SK-N-SH (cell line): ENCODE measurements around the gene LSR. TPM values are rescaled to one million over a fixed set of nuclear protein-coding genes. Genes with fewer than 3 reads are reported as not detected.

Experiments
- CTCF ChIA-PET: fragments of 300-600, 350-600 bp; formaldehyde crosslinking; extraction: SDS; loops from one replicate; lab custom pipeline; 2021; lab: Yijun Ruan, JAX
- POLR2A ChIA-PET: fragments of 350-600 bp; sonication (Branson Sonifier 250); formaldehyde crosslinking; extraction: SDS; loops from one replicate; lab custom pipeline; 2020; ENCODE audit warnings: antibody characterized with exemption, inconsistent platforms; lab: Yijun Ruan, JAX
- DNase-seq: peaks from one replicate; pipeline ENCODE4 v3.0.0; 2012
- H2AFZ ChIP-seq: fragments of 200-600 bp; sonication (generic); 2 replicates; pipeline ENCODE4 v1.8.1; 2016; ENCODE audit warnings: antibody characterized with exemption, mild to moderate bottlenecking, low read depth
- H3F3A ChIP-seq: fragments of 200-600 bp; sonication (generic); replicated peaks from 2 replicates; pipeline ENCODE3; 2016; ENCODE audit warnings: antibody characterized with exemption, mild to moderate bottlenecking; ENCODE audit not compliant: insufficient read depth
- H3K27ac ChIP-seq, 2 experiments: fragments of 200-500 bp in 1 of 2; fragments of 200-600 bp in 1 of 2; sonication (Bioruptor generic) in 1 of 2; sonication (generic), shearing (Covaris generic) in 1 of 2; 2 replicates each; pipeline versions ENCODE4 v1.5.1 to v1.6.1; 2014 to 2016; ENCODE audit warnings: low read depth in 2 of 2, inconsistent platforms in 1 of 2, low read length in 1 of 2, mild to moderate bottlenecking in 1 of 2, mixed read lengths in 1 of 2
- H3K27me3 ChIP-seq: fragments of 200-600 bp; sonication (generic), shearing (Covaris generic); 2 replicates; pipeline ENCODE4 v1.6.1; 2016; ENCODE audit warnings: mixed run types; ENCODE audit not compliant: insufficient read depth
- H3K36me3 ChIP-seq, 2 experiments: fragments of 200-500 bp in 1 of 2; fragments of 200-600 bp in 1 of 2; sonication (Bioruptor generic) in 1 of 2; sonication (generic) in 1 of 2; replicated peaks in 1 of 2; 2 replicates each; pipeline versions ENCODE3 to v1.5.1; 2014 to 2016; ENCODE audit warnings: low read length in 1 of 2, mild to moderate bottlenecking in 1 of 2; ENCODE audit not compliant: insufficient read depth in 2 of 2, control insufficient read depth in 1 of 2
- H3K4me1 ChIP-seq, 2 experiments: fragments of 200-500 bp in 1 of 2; fragments of 200-600 bp in 1 of 2; sonication (Bioruptor generic) in 1 of 2; sonication (generic), shearing (Covaris generic) in 1 of 2; 2 replicates each; pipeline versions ENCODE4 v1.5.1 to v1.6.1; 2014 to 2016; ENCODE audit warnings: low read depth in 1 of 2, low read length in 1 of 2, mixed run types in 1 of 2; ENCODE audit not compliant: insufficient read depth in 2 of 2, control insufficient read depth in 1 of 2
- H3K4me2 ChIP-seq: fragments of 200-600 bp; sonication (generic), shearing (Covaris generic); 2 replicates; pipeline ENCODE4 v1.6.1; 2017; ENCODE audit warnings: mixed run types
- H3K4me3 ChIP-seq, 2 experiments: fragments of 200-500 bp in 1 of 2; fragments of 200-600 bp in 1 of 2; sonication (Bioruptor generic) in 1 of 2; sonication (generic), shearing (Covaris generic) in 1 of 2; 2 replicates each; pipeline versions ENCODE4 v1.5.1 to v1.8.1; 2014 to 2016; ENCODE audit warnings: low read depth in 2 of 2, inconsistent platforms in 1 of 2, low read length in 1 of 2, mild to moderate bottlenecking in 1 of 2, mixed read lengths in 1 of 2, moderate library complexity in 1 of 2
- H3K79me2 ChIP-seq: fragments of 200-600 bp; sonication (generic); 2 replicates; pipeline ENCODE4 v1.8.1; 2017; ENCODE audit warnings: mild to moderate bottlenecking; ENCODE audit not compliant: insufficient read depth
- H3K9ac ChIP-seq: fragments of 200-600 bp; sonication (generic); 2 replicates; pipeline ENCODE4 v1.6.1; 2017; ENCODE audit warnings: mixed run types
- H3K9me2 ChIP-seq: fragments of 200-600 bp; sonication (generic); 2 replicates; pipeline ENCODE4 v1.6.1; 2017; ENCODE audit warnings: mixed run types
- H3K9me3 ChIP-seq: fragments of 200-600 bp; sonication (generic); 2 replicates; pipeline ENCODE4 v1.6.1; 2017; ENCODE audit warnings: mixed run types, mild to moderate bottlenecking, moderate library complexity
- H4K20me1 ChIP-seq: fragments of 200-600 bp; sonication (generic); 2 replicates; pipeline ENCODE4 v1.6.1; 2017; ENCODE audit warnings: mild to moderate bottlenecking, mixed run types; ENCODE audit not compliant: insufficient read depth
- CHD2 ChIP-seq: fragments of 150-350 bp; IDR thresholded peaks from 2 replicates; pipeline ENCODE4 v1.6.1; 2018; ENCODE audit warnings: low read length; ENCODE audit not compliant: partially characterized antibody
- GABPA ChIP-seq: IDR thresholded peaks from 2 replicates; pipeline ENCODE4 v1.4.0; 2012; ENCODE audit warnings: low read depth, mild to moderate bottlenecking
- JUND ChIP-seq: IDR thresholded peaks from 2 replicates; pipeline ENCODE4 v1.4.0; 2012
- MEF2A ChIP-seq: IDR thresholded peaks from 2 replicates; pipeline ENCODE4 v1.4.0; 2012; ENCODE audit warnings: low read depth, borderline replicate concordance
- NRF1 ChIP-seq: IDR thresholded peaks from 2 replicates; pipeline ENCODE4 v1.6.1; 2012; ENCODE audit warnings: low read depth, mild to moderate bottlenecking, low read length
- RAD21 ChIP-seq: IDR thresholded peaks from 2 replicates; pipeline ENCODE4 v1.6.1; 2012; ENCODE audit warnings: mild to moderate bottlenecking, low read length
- RCOR1 ChIP-seq: fragments of 150-350 bp; IDR thresholded peaks from 2 replicates; pipeline ENCODE4 v1.6.1; 2017; ENCODE audit warnings: antibody characterized with exemption, low read length
- RXRA ChIP-seq: IDR thresholded peaks from 2 replicates; pipeline ENCODE4 v1.4.0; 2012; ENCODE audit warnings: low read depth, mild to moderate bottlenecking, borderline replicate concordance
- SIN3A ChIP-seq: IDR thresholded peaks from 2 replicates; pipeline ENCODE4 v1.6.1; 2012; ENCODE audit warnings: low read depth, mild to moderate bottlenecking, low read length, moderate library complexity, borderline replicate concordance
- SMC3 ChIP-seq: IDR thresholded peaks from 2 replicates; pipeline ENCODE4 v1.6.1; 2012; ENCODE audit warnings: low read depth, low read length, improper control_type of control experiment
- TAF1 ChIP-seq: IDR thresholded peaks from 2 replicates; pipeline ENCODE4 v1.6.1; 2012; ENCODE audit warnings: low read depth, mild to moderate bottlenecking, low read length, moderate library complexity, borderline replicate concordance
- TCF12 ChIP-seq: IDR thresholded peaks from 2 replicates; pipeline ENCODE4 v1.4.0; 2012
- TEAD4 ChIP-seq: IDR thresholded peaks from 2 replicates; pipeline ENCODE4 v1.4.0; 2012; ENCODE audit warnings: mild to moderate bottlenecking, borderline replicate concordance; ENCODE audit not compliant: insufficient read depth
- WGBS: methylation state at CpG from one replicate; pipeline ENCODE4 v1.1.6; 2017; ENCODE audit warnings: low lambda C conversion rate; 5-methylcytosine and 5-hydroxymethylcytosine counted together
- polyA plus RNA-seq, 3 experiments: library from polyadenylated mRNA; depleted of rRNA; stranded (reverse); fragments of >200 nt; gene quantifications; 2 replicates each; pipeline ENCODE4 v1.2.3, GENCODE V29; 2012
- TF ChIP-seq, protein P1 (sequence below): IDR thresholded peaks from 2 replicates; pipeline ENCODE4 v1.4.0; 2012; ENCODE audit warnings: low read depth
- TF ChIP-seq, protein P2 (sequence below): IDR thresholded peaks from 2 replicates; pipeline ENCODE4 v1.6.1; 2012; ENCODE audit warnings: mild to moderate bottlenecking, low read depth, low read length, moderate library complexity
- TF ChIP-seq, protein P3 (sequence below): fragments of 150-350 bp; IDR thresholded peaks from 2 replicates; pipeline ENCODE4 v1.6.1; 2016; ENCODE audit warnings: mild to moderate bottlenecking, low read depth, low read length
- TF ChIP-seq, protein P4 (sequence below): IDR thresholded peaks from 2 replicates; pipeline ENCODE4; 2012
- TF ChIP-seq, protein P5 (sequence below): fragments of 150-350 bp; IDR thresholded peaks from 2 replicates; pipeline ENCODE4 v1.6.1; 2017; ENCODE audit warnings: antibody characterized with exemption, low read length, low read depth, borderline replicate concordance
- TF ChIP-seq, protein P6 (sequence below): IDR thresholded peaks from 2 replicates; pipeline ENCODE4 v1.4.0; 2012; ENCODE audit warnings: low read depth, borderline replicate concordance

The LSR gene
- polyA plus RNA-seq, 1 of the 3 experiments (the other 2 are of a cell fraction) = 0.62 TPM

DNA sequence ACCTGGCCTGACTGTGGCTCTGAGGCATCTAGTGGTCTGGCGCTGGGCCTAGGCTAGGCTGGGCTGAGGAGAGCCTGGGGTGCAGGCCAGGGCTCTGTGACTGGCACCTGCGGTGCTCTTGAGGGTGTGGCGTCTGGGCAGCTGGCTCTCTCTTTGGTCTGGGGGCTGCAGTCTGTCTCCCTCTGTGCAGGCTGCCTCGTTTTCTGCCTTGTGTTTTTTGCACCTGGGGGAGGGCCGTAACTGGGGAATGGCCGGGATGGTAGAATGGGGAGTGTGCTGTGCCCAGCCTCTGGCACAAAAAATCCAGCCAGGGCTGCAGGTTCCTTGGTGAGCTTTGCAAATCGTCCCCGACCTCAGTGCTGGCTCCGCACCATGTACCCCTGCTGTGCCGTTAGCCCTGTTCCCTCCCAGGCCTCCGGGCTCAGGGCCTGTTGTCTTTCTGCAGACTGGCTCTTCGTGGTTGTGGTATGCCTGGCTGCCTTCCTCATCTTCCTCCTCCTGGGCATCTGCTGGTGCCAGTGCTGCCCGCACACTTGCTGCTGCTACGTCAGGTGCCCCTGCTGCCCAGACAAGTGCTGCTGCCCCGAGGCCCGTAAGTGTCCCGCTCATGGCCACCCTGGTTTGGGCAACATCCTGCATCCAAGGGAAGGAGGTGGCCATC, 13.4 kb downstream of the LSR start:
- H3K79me2 ChIP-seq = peaks cover 11% of the 10 kb centered on the region
- CTCF ChIA-PET = interaction anchor here (0.7 kb wide), 1 partner anchor 195 kb away, joined by 3 read pairs; no protein-coding TSS in a partner anchor

More for the DNA sequence above, 13.4 kb downstream of the LSR start:
- Histone ChIP-seq H2AFZ (no peak overlapping the region), H3K9ac (no peak overlapping the region), H3K4me1 (peaks cover 0 to 18% of the 10 kb centered on the region in 2 experiments; a peak in 1 of 4 replicates), H4K20me1 (no peaks in the 10 kb centered on the region), H3K9me2 (no peaks in the 10 kb centered on the region), H3K4me3 (no peak overlapping the region), H3K9me3 (no peaks in the 10 kb centered on the region), H3K36me3 (peaks cover 0 to 6% of the 10 kb centered on the region in 2 experiments), H3K27me3 (peaks cover 23% of the 10 kb centered on the region; the same call in 1 of the 2 replicates), H3K27ac (no peak overlapping the region), H3K4me2 (no peak overlapping the region)
- 34% methylated on average over 13 of the region's 17 CpGs for WGBS
- DNase-seq = no peak
- POLR2A ChIA-PET = no interaction called here
- TF ChIP-seq NRF1 (no peak), RCOR1 (no peak), SIN3A (no peak), GABPA (no peak), MEF2A (no peak), RAD21 (no peak), TAF1 (no peak), TEAD4 (no peak), TCF12 (no peak), SMC3 (no peak), CHD2 (no peak), JUND (no peak), RXRA (no peak)
- TF ChIP-seq, protein P1, sequence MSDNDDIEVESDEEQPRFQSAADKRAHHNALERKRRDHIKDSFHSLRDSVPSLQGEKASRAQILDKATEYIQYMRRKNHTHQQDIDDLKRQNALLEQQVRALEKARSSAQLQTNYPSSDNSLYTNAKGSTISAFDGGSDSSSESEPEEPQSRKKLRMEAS = no peak
- TF ChIP-seq, protein P2, sequence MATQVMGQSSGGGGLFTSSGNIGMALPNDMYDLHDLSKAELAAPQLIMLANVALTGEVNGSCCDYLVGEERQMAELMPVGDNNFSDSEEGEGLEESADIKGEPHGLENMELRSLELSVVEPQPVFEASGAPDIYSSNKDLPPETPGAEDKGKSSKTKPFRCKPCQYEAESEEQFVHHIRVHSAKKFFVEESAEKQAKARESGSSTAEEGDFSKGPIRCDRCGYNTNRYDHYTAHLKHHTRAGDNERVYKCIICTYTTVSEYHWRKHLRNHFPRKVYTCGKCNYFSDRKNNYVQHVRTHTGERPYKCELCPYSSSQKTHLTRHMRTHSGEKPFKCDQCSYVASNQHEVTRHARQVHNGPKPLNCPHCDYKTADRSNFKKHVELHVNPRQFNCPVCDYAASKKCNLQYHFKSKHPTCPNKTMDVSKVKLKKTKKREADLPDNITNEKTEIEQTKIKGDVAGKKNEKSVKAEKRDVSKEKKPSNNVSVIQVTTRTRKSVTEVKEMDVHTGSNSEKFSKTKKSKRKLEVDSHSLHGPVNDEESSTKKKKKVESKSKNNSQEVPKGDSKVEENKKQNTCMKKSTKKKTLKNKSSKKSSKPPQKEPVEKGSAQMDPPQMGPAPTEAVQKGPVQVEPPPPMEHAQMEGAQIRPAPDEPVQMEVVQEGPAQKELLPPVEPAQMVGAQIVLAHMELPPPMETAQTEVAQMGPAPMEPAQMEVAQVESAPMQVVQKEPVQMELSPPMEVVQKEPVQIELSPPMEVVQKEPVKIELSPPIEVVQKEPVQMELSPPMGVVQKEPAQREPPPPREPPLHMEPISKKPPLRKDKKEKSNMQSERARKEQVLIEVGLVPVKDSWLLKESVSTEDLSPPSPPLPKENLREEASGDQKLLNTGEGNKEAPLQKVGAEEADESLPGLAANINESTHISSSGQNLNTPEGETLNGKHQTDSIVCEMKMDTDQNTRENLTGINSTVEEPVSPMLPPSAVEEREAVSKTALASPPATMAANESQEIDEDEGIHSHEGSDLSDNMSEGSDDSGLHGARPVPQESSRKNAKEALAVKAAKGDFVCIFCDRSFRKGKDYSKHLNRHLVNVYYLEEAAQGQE = no peak
- TF ChIP-seq, protein P3, sequence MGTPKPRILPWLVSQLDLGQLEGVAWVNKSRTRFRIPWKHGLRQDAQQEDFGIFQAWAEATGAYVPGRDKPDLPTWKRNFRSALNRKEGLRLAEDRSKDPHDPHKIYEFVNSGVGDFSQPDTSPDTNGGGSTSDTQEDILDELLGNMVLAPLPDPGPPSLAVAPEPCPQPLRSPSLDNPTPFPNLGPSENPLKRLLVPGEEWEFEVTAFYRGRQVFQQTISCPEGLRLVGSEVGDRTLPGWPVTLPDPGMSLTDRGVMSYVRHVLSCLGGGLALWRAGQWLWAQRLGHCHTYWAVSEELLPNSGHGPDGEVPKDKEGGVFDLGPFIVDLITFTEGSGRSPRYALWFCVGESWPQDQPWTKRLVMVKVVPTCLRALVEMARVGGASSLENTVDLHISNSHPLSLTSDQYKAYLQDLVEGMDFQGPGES = no peak
- TF ChIP-seq, protein P4, sequence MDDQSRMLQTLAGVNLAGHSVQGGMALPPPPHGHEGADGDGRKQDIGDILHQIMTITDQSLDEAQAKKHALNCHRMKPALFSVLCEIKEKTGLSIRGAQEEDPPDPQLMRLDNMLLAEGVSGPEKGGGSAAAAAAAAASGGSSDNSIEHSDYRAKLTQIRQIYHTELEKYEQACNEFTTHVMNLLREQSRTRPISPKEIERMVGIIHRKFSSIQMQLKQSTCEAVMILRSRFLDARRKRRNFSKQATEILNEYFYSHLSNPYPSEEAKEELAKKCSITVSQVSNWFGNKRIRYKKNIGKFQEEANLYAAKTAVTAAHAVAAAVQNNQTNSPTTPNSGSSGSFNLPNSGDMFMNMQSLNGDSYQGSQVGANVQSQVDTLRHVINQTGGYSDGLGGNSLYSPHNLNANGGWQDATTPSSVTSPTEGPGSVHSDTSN = no peak
- TF ChIP-seq, protein P5, sequence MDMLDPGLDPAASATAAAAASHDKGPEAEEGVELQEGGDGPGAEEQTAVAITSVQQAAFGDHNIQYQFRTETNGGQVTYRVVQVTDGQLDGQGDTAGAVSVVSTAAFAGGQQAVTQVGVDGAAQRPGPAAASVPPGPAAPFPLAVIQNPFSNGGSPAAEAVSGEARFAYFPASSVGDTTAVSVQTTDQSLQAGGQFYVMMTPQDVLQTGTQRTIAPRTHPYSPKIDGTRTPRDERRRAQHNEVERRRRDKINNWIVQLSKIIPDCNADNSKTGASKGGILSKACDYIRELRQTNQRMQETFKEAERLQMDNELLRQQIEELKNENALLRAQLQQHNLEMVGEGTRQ = no peak
- TF ChIP-seq, protein P6, sequence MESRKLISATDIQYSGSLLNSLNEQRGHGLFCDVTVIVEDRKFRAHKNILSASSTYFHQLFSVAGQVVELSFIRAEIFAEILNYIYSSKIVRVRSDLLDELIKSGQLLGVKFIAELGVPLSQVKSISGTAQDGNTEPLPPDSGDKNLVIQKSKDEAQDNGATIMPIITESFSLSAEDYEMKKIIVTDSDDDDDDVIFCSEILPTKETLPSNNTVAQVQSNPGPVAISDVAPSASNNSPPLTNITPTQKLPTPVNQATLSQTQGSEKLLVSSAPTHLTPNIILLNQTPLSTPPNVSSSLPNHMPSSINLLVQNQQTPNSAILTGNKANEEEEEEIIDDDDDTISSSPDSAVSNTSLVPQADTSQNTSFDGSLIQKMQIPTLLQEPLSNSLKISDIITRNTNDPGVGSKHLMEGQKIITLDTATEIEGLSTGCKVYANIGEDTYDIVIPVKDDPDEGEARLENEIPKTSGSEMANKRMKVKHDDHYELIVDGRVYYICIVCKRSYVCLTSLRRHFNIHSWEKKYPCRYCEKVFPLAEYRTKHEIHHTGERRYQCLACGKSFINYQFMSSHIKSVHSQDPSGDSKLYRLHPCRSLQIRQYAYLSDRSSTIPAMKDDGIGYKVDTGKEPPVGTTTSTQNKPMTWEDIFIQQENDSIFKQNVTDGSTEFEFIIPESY = no peak
- TF ChIP-seq, all 33 proteins: peak for 0
- peaks cover 4% of the 10 kb centered on the region for H3F3A ChIP-seq
